ENCODE data around the gene PRCC.

Gene PRCC

DNA sequence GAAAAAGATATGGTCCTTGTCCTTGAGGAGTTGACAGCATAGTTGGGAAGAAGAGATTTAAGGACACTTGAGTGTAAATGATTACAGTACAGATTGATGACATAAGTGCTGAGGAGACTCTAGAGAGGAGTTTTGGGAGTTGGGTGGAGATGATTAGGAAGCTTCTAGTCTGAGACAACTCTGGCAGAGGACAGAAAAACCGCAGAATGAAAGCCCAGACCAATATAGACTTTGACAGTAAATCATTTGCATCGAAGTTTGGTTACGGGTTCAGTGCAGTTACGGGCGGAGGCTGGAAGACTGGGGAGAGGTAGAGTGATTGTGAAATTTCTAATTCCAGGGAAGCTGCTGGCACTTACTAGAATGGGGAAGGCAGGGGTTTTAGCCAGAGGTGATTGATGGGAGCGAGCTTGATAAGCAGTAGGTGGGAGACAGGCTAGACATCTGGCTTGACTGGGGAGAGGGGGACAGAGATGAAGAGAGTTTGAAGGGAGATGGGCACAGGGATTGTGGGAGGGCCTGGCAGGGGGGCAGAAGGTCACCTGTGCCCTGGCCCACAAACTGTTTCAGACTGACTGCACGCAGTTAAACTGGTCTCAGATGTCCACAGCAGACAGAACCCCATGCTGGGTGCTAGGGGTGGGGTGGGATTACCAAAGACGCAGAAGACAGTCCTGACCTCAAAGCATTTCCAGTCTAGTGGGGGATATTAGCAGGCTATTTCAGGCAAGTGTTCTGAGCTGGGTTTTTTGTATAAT, 29.2 kb downstream of the PRCC start:
- no peak for DNase-seq (ENCODE audit: low read depth in 2 of 2)

DNA sequence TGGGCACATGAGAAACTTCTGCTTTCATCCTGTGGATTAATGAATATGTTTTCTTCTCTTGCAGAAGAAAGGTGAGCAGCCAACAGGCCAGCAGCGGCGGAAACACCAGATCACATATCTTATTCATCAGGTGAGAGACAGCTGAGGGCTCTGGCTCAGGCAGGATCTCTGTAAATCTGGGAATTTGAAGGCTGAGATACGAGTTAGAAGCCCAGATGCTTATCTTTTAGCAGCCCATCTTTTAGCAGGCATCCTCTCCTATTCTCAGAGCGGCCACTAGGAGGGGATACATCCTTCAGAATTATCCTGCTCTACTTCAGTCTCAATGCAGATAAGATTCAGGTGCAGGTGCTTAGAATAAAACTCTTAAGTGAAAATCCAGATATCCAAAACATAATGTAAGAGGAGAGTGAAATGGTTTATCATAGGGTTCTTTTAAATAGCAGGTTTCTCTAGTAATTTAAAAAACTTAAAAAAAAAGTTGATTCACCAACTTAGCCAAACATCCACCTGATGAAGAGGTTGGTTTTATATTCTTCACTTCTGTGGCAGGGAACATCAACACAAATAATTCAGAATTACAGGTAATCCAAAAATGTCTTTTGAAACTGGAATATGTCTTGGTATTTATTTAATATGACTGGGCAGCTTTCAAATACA, 30.0 kb downstream of the PRCC start:
- DNase-seq (ENCODE audit: low read depth in 2 of 2): peak in 1 of 2 donors; percentile 33

DNA sequence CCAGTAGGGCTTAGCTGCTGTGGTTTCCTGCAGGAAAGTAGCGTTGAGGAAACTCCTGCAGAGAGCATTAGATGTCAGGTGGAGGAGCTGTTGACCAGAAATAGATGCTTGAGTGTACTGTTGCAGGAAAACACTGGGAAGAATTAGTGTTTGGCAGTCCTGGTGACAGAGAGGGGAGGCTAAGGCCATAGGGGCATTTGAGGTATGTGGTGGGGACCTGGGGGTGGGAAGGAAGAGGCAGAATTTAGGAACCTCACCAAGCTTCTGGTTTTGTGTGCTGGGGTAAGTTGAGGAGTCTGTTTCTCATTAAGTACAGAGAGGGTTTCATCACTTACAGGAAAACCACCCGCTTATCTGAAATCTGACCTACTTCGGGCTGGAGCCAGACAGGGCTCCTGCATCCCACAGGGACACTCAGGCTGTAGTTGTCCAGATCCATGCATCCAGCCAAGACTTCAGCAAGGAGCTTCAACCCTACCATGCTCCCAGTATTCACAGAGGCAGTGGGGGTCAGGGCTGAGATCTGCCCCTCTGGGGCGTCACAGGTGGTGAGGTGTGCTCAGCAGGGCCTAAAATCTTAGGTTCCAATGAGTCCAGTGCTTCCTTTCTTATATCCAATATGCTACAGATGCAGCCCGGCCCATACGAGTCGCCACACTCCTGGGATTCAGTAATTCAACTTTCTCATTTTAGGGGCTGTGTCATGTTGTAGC, 34.2 kb downstream of the PRCC start:
- no peak for DNase-seq (ENCODE audit: low read depth in 2 of 2)

DNA sequence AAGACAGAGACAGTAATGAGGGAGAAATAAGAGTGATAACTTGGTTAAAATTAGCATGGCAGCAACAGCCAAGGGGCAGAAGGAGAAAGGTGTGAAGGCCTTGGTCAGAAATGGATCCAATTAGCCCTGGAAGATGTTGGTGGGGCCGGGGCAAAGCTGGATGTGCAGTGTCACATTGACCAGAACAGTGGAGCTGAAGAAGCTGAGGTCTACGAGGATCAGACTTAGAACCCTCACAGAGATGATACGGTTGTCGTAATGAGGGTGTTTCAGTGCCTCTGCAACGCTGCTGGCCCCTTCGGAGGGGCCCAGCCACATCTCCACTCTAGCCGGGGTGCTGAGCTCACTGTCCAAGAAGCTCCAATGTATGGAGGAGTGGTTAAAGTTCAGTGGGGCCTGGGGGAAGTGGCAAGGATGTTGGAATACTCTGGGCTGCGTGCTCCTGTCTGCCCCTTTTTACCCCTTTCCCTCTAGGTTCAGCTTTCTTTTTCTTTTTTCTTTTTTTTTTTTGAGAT, 35.1 kb downstream of the PRCC start:
- no peak for DNase-seq (ENCODE audit: low read depth in 2 of 2)

DNA sequence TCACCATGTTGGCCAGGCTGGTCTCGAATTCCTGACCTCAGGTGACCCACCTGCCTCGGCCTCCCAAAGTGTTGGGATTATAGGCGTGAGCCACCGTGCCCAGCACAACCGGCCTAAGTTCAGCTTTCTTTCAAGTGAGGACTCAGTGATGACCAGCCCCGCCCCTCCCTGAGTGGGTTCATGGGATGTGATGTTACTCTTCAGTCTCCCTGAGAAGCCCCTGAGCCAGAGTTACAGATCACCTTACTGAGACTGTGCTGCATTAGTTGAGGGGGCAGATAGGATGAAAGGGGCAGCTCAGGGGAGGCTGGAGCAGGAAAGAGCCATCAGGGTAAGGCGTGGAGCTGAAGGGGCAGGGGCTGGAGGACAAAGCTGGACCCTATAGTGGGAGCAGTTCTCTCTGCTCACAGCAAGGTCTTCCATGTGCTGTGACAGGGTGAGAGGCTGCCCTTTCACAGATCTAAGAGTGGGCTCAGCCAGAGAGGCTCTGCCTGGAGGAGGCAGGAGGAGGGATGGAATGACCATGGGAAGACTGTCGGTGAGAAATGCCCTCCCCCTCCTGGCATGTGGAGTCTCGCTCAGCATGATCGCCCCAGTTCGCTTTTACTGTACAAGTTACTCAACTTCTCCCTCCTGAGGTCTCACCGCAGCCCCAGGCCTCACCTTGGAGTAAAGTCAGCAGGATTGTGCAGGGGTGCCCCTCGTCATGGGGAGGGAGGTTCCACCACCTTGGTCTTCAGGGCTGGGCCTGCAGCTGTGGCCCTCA, 35.9 kb downstream of the PRCC start:
- no peak for DNase-seq (ENCODE audit: low read depth in 2 of 2)

DNA sequence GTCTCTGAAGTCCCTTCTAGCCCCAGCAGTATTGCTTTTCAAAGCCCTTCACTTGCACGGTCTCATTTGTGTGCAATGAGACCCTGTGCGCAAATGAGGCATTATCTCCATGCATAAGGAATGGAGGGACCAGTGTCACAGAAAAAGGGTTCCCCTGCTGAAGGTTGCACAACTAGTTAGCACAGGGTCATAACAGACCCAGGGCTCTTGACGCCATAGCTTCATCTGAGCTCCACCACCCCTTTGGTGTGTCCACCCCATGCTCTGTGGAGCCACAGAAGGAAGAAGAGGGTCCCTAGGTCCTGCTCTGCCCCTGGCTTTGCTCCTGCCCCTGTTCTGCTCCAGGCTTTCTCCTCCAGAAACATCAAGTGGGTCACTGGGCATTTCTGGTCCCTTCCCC, 36.7 kb downstream of the PRCC start:
- DNase-seq (ENCODE audit: low read depth in 2 of 2): no peak

DNA sequence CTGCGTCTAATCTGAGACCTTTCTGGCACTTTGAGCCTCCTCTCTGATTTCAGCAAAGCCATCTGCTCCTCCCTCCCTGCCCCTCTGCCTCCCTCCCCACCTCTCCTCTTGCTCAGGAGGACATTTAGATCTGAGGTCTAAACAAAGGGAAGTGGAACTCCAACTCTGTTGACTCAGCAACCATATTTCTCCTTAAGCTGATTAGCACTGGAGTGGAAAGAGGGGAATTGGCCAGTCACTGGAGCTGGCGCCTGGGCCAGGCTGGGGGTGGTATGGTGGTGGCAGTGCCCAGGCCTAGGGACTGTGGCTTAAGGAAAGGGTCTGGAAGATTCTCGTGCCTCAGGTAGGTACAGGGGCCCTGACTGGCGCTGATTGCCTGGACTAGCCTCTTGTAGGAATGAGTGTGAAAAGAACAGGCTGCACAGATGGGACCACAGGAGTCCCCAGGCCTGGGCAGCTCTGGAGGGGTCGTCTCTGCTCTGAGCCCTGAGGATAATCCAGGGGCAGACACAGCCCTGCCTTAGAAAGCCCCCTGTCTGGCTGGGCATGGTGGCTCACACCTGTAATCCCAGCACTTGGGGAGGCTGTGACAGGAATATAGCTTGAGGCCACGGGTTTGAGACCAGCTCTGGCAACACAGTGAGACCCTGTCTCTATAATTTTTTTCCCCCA, 37.4 kb downstream of the PRCC start:
- no peak for DNase-seq (ENCODE audit: low read depth in 2 of 2)

DNA sequence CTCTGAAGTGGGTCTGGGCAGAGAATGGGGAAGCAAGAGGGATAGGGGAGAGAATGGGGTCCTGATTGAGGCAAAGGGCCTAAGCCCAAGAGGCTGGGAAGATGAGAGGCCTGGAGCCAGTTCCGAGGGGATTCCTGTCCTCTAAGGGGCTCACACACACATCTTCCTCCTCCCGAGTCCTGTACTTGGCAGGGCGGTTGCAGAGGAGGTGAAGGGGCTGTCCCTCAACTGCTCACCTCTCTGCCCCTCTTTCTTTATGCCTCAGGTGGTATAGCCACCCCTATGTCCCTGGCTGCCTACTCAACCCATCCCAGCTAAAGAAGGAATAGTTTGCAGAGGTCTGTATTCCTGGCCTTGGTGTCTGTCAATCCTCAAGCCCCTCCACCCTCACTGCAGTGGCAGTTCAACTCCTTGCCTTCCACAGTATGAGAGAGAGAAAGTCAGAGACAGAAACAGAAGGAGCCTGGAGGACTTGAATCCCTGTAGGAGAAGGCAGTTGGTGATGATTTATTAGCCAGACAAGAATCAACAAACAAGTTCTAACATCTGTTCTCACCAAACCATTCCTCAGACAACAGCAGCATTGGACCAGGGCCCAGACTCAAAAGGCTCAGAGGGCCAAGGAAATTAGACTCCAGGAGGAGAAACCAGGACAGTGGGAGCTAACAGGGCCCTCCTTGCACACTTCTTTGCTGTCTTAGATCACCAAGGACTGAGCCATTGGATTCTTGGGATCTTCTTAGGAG, 38.6 kb downstream of the PRCC start:
- no peak for DNase-seq (ENCODE audit: low read depth in 2 of 2)

DNA sequence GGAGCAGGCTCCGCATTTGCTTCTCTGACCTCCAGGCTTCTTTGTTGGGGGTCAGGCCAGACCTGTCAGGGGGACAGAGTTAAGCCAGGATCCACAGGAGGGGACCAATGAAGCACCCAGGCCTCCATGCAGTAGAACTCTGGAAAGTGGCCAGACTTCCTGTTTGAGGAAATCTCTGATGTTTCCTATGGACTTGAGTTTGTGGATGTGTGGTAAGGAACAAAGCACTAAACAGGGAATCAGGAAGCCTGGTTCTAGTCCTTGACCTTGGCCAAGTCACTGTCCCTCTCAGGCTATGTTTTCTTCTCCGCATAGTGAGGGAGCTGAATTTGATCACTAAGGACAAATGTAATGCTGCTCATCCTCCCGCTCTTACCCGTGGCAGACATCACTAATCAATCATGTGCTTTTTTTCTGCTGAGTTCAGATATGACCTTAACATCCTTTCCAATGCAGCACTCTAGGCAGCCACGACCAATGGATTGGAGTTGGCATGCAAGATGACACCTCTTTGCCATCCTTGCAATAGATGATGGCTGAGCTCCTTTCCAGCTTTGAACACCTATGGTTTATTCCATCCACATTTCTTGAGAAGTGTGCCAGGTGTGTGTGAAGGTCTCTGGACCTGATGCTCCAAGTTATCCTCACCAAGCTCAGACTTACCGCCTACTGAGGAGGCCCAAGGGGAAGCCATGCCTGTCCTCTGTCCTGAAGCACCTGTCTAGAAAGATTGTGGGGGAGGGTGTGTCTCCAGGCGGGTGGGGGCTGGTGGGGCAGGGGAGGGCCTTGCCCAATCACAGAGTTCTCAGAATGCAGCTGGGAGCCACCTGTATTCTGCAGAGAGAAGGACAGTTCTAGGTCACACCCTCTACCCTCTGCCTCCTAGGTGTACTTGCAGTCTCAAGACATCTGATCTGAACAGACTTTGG, 39.4 kb downstream of the PRCC start:
- DNase-seq (ENCODE audit: low read depth in 2 of 2): no peak

DNA sequence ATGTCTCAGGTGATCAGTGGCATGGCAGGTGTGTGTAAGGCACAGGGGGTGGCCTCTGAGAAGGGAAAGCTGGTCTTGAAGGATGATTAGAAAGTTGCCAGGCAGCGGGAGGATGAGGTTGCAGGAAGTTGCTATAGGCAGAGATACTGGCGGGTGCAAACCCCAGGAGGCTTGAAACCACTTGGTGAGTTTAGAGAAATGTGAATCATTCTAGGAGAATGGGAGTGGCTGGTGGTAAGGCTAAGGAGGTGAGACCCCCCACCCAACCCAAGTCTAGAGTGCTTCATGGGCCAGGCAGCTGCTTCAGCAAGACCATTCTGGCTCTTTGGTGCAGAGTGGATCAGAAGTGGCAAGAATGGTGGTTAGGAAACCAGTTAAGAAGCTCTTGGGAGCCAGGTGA, 40.3 kb downstream of the PRCC start:
- DNase-seq (ENCODE audit: low read depth in 2 of 2): no peak

DNA sequence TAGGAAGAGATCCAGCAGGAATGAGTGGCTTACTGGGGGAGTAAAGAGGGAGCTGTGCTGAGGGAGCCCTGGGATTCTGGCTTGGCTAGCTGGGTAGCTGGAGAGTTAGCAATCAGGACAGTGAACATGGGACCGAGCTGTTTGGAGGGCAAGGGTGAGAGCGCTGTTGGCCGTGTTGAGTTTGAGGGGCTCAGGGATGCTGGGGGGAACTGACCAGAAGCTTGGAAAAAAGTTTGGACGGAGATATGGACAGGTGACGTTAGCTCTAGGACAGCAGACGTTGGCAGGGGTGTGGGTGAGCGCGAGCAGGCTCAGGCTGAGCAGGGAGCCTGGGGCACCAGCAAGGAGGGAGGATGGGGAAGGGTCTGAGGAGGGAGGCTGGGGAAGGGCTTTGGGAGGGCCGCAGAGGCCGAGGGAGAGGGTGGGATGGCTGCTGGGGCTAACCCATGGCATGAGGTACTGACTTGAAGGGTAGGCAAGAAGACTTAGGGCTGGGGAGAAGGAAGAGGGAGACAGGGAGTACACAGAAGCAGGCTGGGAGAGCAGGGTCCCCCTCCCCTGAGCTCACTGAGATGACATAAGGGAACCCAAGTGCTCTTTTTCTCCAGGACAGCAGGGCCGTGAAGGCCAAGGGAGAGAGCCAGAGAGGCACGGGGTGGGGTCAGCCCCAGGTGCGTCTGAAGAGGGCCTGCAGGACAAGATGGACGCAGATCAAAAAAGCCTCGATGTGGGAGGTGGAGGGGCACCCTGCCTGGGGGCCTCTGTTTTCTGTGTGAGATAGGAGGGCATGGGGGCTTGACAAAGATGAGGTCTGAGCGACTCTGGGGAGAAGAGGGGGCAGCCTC, 41.1 kb downstream of the PRCC start:
- no peak for DNase-seq (ENCODE audit: low read depth in 2 of 2)

DNA sequence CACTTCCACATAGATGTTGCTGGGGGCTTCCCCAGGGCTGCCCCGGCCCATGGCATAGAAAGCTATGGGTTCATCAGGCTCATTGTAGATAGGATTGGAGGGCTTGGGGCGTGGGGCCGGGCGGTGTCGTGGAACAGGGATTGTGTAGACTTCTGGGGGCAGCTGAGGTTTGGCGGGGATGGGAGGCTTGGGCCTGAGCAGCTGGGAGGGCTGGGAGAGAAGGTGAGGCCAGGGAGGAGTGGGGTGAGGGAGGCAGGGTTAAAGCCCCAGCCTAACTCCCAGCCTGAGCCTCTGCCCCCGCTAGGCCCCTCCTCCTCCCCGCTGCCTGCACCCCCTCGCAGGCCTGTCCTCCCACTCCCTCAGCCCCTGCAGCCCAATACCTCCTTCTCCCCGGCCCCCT, 41.9 kb downstream of the PRCC start:
- no peak for DNase-seq (ENCODE audit: low read depth in 2 of 2)

DNA sequence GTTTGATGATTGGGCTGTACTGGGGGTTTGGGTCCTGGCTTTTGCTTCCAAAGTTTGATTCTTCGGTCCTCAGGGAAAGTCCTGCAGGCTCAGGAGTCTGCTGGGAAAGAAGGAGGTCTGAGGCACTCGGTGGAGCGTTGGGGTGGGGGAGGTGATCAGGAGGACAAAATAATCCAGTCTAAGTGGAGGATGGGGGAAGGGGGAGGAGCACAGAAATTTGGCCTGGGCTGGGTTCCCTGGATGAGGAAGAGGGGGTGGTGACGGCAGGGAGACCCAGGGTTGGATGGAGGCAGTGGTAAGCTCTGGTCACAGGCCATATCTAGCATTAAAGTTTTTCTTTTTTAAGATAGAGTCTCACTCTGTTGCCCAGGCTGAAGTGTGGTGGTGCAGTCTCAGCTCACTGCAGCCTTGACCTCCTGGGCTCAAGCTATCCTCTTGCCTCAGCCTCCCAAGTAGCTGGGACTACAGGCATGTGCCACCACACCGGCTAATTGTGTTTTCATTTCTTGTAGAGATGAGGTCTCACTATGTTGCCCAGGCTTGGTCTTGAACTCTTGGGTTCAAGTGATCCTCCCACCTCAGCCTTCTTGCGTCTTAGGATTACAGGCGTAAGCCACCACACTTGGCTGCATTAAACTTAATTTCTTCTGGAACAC, 42.5 kb downstream of the PRCC start:
- no peak for DNase-seq (ENCODE audit: low read depth in 2 of 2)

DNA sequence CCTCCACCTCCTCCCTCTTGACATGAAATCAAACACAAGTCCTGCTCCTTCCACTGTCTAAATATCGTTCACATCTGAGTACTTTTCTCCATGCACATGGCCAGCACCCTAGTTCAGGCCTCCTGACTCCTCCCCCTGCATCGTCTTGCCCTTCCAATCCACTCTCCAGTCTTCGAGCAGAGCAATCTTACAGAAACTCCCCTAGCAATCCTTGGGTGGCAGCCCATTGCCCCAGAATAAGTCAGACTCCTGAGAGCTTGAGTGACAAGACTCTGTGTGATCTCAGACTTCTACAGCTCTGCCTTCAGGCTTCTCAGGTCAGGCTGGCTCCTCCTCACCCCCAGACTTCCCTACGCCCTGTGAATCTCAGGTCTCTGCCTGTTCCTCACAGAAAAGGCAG, 43.8 kb downstream of the PRCC start:
- DNase-seq (ENCODE audit: low read depth in 2 of 2): no peak

DNA sequence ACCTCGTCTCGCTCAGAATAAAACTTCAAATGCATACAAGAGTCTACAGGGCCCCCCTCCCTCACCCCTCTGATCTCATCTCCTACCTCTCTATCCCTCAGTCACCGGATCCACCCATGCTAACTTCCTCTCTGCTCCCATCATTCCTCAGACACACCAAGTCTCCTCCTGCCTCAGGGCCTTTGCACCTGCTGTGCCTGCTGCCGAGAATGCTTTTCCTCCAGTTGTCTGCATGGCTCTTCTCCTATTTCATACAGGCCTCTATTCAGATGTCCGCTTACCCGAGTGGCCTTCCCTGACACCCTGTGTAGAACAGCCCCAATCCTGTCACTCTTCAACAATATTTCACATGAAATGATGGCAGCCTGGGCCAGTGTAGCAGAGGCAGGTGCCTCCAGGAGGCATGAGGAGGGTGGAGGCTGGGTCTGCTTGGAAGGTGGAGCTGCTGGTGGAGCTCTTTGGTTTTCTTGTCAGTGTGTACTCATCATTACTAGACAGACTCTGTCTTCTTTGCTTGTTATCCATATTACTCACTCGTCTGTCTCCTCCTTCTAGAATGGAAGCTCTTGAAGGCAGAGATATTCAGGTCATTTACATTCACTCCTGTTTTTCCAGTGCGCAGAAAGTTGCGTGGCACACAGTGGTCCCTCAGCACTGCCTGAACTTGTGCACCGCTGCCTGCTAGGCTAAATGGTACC, 45.1 kb downstream of the PRCC start:
- DNase-seq (ENCODE audit: low read depth in 2 of 2): no peak

DNA sequence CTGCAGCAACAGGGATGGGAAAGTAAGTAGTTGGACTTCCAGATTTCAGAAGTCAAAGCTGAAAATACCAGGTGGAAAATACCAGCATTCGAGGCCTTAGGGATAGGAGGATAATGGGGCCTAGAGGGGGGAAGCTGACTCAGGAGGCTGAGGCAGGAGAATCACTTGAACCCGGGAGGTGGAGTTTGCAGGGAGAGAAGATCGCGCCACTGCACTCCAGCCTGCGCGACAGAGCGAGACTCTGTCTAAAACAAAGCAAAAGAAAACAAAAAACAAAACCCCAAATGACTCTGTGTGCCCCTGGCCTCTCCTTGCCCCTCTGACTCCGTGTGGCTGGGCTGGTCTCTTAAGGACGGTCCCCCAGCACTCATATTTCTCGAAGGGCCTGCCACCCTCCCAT, 46.0 kb downstream of the PRCC start:
- no peak for DNase-seq (ENCODE audit: low read depth in 2 of 2)

DNA sequence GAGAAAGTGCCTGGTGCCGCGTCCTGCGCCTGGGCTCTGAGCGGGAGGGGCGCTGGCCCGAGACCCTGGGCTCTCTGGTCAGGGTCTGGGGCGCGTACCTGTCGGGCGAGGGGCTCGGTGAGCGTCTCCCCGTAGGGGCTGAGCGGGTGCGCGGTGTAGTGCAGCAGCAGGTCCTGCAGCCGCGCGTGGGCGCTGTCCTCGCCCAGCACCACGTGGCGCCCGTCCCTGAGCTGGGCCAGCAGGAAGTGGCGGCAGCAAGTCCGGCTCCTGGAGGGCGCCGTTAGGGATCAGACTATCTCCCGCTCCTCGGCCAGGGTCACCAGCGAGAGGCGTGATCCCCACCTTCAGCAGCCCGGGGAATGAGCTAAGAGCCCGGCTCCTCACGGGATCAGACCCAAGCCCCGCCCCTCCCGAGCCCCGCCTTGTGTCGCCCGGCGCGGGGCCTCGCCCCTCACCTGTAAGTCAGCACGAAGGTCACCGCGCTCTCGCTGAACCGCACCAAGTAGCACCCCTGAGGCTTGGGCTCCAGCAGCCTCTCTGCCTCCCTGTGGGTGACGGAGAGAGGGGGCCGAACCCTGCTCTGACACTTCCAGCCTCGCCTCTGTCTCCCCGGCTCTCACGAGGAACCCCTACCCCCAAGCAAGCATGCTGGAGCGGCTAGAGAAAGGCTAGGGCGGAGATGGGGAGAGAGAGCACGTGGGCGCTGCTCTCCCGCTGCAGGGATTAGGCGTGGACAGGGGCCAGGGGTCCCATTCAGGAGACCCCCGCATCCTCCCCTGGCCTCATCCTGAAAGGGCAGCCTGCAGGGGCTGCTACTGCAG, 46.6 kb downstream of the PRCC start:
- peak; percentile 40 to 54 for DNase-seq (ENCODE audit: low read depth in 2 of 2)
